ENCODE measurements around the gene PHF23.

GRCh38 chr17:7238420-7239090, 702 bp downstream of the PHF23 start:
- TF ChIP-seq CTCF (conservative IDR thresholded peaks at IDR 0.05; ENCODE audit: low read depth, low read length) (no peak), EZH2 (IDR thresholded peaks at IDR 0.05; ENCODE audit: low read length, unreplicated experiment) (no peak), EZH2phosphoT487 (IDR thresholded peaks at IDR 0.05; ENCODE audit: borderline replicate concordance, low read length) (no peak)
